NT2/D1 (cell line): ENCODE results near the gene LIFR.

Source experiments
- SUZ12 ChIP-seq: IDR thresholded peaks from 2 replicates; pipeline ENCODE4 v1.6.1; 2011; ENCODE audit not compliant: insufficient read length, insufficient read depth; ENCODE audit errors: extremely low read depth
- YY1 ChIP-seq: IDR thresholded peaks from 2 replicates; pipeline ENCODE4 v1.6.1; 2011; ENCODE audit not compliant: insufficient read length, insufficient read depth

GRCh38 chr5:38494763-38495162, 61.7 kb downstream of the LIFR start:
- TF ChIP-seq SUZ12 (no peak), YY1 (no peak)
